ENCODE measurements around the gene ADCY4. TPM values are rescaled to one million over a fixed set of nuclear protein-coding genes. Genes with fewer than 3 reads are reported as not detected.

The ADCY4 gene
- total and polyA plus RNA-seq, 2 donors (not counting 3 experiments of a cell fraction or from before 2014, with no cell fraction given), result 81.6 to 84.0 TPM

DNA sequence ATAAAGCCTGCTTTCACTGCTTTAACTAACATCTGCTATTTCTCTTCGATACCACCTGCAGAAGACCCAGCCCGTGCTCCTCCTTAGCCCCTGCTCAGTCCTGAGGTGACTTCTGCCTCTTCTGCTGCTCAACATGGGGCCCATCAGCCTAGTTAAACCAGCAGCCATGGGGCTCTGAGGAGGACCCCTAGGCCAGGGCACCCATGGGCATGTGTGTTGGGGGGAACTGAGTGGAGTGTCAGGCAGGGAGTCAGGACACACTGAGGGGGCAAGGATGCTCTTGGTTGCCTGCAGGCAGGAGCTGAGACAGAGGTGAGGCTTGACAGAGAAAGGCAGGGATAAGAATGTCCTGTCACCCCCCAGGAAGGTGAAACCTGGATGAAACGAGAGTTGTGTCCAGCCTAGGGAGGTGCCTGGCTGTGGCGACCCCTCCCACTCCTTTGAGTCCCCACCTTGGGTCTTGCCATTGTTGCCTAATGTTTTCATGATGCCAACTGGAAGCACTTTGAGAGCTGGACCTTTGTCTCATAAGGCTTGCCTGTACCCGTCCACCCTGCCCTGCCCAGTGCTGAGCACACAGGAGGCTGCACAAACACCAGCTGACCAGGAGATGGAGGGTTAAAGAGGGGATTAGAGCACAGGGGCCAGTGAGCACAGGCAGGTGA, 50.9 kb downstream of the ADCY4 start:
- no peaks in the 10 kb centered on the region for H3K79me2 ChIP-seq (ENCODE audit: control insufficient read depth, insufficient read depth, low read length)
- no peak for FAIRE-seq
- H3K4me1 ChIP-seq (ENCODE audit: control insufficient read depth, extremely low read depth, insufficient read depth, low read length), result no peaks in the 10 kb centered on the region
- TF ChIP-seq GATA2 (IDR thresholded peaks at IDR 0.05; ENCODE audit: insufficient read depth, insufficient read length, low read depth, low read length) (no peak), POLR2A (IDR thresholded peaks at IDR 0.05; ENCODE audit: low read depth, low read length) (no peak), JUN (IDR thresholded peaks at IDR 0.05; ENCODE audit: borderline replicate concordance, insufficient read depth, insufficient read length, low read depth) (no peak), MYC (IDR thresholded peaks at IDR 0.05; ENCODE audit: low read depth, low read length) (no peak), EZH2 (IDR thresholded peaks at IDR 0.05; ENCODE audit: borderline replicate concordance, low read depth, low read length, severe bottlenecking) (no peak), POLR2AphosphoS5 (IDR thresholded peaks at IDR 0.05; ENCODE audit: insufficient read depth, low read depth, low read length) (no peak), FOS (IDR thresholded peaks at IDR 0.05; ENCODE audit: borderline replicate concordance, insufficient read depth, low read length) (no peak)
- TF ChIP-seq, protein P1, sequence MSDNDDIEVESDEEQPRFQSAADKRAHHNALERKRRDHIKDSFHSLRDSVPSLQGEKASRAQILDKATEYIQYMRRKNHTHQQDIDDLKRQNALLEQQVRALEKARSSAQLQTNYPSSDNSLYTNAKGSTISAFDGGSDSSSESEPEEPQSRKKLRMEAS (IDR thresholded peaks at IDR 0.05; ENCODE audit: insufficient read depth, insufficient read length), result no peak
- TF ChIP-seq, protein P2, sequence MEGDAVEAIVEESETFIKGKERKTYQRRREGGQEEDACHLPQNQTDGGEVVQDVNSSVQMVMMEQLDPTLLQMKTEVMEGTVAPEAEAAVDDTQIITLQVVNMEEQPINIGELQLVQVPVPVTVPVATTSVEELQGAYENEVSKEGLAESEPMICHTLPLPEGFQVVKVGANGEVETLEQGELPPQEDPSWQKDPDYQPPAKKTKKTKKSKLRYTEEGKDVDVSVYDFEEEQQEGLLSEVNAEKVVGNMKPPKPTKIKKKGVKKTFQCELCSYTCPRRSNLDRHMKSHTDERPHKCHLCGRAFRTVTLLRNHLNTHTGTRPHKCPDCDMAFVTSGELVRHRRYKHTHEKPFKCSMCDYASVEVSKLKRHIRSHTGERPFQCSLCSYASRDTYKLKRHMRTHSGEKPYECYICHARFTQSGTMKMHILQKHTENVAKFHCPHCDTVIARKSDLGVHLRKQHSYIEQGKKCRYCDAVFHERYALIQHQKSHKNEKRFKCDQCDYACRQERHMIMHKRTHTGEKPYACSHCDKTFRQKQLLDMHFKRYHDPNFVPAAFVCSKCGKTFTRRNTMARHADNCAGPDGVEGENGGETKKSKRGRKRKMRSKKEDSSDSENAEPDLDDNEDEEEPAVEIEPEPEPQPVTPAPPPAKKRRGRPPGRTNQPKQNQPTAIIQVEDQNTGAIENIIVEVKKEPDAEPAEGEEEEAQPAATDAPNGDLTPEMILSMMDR (IDR thresholded peaks at IDR 0.05; ENCODE audit: extremely low read depth in 1 of 2, insufficient read depth in 1 of 2, low read depth in 1 of 2, low read length in 2 of 2), result no peak
- intact Hi-C loops (cut with micrococcal nuclease) (no loop called here), dilution Hi-C loops (cut with MboI; ENCODE audit: extremely low pct_ligation_motif_present, low sequenced_read_pairs) (no loop called here)
- BruUV-seq (replicated peaks), result no TSS peak
- POLR2A ChIA-PET, result no interaction called here
- no peaks in the 10 kb centered on the region for H3K9me1 ChIP-seq (replicated peaks; ENCODE audit: control insufficient read depth, extremely low read depth, insufficient read depth, low read length)
- no peaks in the 10 kb centered on the region for H3K9me3 ChIP-seq (replicated peaks; ENCODE audit: control insufficient read depth, insufficient read depth, low read length)
- DNase-seq (ENCODE audit: low read depth, low spot score), result no peak
- H3K27me3 ChIP-seq (ENCODE audit: control insufficient read depth in 2 of 2, insufficient read depth in 2 of 2, low read length in 2 of 2), result no peaks in the 10 kb centered on the region
- no peak overlapping the region for H3K9ac ChIP-seq (replicated peaks; ENCODE audit: extremely low read depth, insufficient read depth, low read length)
- H3K4me3 ChIP-seq (replicated peaks in 1 of 3; ENCODE audit: insufficient read depth in 1 of 3, low read depth in 1 of 3, low read length in 3 of 3), result no peak overlapping the region
- CTCF ChIA-PET, result interaction anchor here (0.9 to 1.6 kb wide), 3 partner anchors 10 to 23 kb away, joined by 3 to 5 read pairs (median 4); partner anchors contain the start of gene TGM1
- H3K36me3 ChIP-seq (ENCODE audit: control insufficient read depth in 2 of 2, extremely low read depth in 1 of 2, insufficient read depth in 2 of 2, low read length in 2 of 2), result no peaks in the 10 kb centered on the region
- no peaks in the 10 kb centered on the region for H4K20me1 ChIP-seq (replicated peaks; ENCODE audit: control insufficient read depth, extremely low read depth, insufficient read depth, low read length)
- H3K4me2 ChIP-seq (ENCODE audit: insufficient read depth, low read length), result no peak overlapping the region
- no peak overlapping the region for H2AFZ ChIP-seq (ENCODE audit: low read depth, low read length)
- no peak overlapping the region for H3K27ac ChIP-seq (ENCODE audit: insufficient read depth, low read depth, low read length)
